Keratinocyte (primary cell): ENCODE data around the gene SAYSD1. TPM values are rescaled to one million over a fixed set of nuclear protein-coding genes. Genes with fewer than 3 reads are reported as not detected.

ENCODE experiments used
- DNase-seq: peaks from one replicate; pipeline ENCODE4 v3.0.0-alpha.2; 2011; ENCODE audit warnings: low read depth, missing footprints, low spot score
- FAIRE-seq: peaks from 2 replicates; lab custom pipeline; 2011; peaks lifted over from hg19 to GRCh38; lab: Jason Lieb, UNC
- H2AFZ ChIP-seq: 2 replicates; pipeline ENCODE4 v1.6.0; 2012; ENCODE audit warnings: low read length, control low read depth, inconsistent platforms; ENCODE audit not compliant: control insufficient read depth
- H3K27ac ChIP-seq: 2 replicates; pipeline ENCODE4 v1.5.1; 2011; ENCODE audit warnings: low read length; ENCODE audit not compliant: control insufficient read depth, insufficient read depth
- H3K27me3 ChIP-seq: 3 replicates; pipeline ENCODE4 v1.6.0; 2011; ENCODE audit warnings: low read length; ENCODE audit not compliant: control insufficient read depth, insufficient read depth; ENCODE audit errors: extremely low read depth
- H3K36me3 ChIP-seq, 2 experiments: 2 replicates in 1 of 2; 3 replicates in 1 of 2; pipeline ENCODE4 v1.5.1; 2011; ENCODE audit warnings: low read length in 2 of 2, mild to moderate bottlenecking in 1 of 2; ENCODE audit not compliant: control insufficient read depth in 2 of 2, insufficient read depth in 2 of 2; ENCODE audit errors: extremely low read depth in 1 of 2
- H3K4me1 ChIP-seq: 3 replicates; pipeline ENCODE4 v1.5.1; 2011; ENCODE audit warnings: low read length; ENCODE audit not compliant: control insufficient read depth, insufficient read depth; ENCODE audit errors: extremely low read depth
- H3K4me2 ChIP-seq: 3 replicates; pipeline ENCODE4 v1.6.0; 2011; ENCODE audit warnings: low read depth, low read length; ENCODE audit not compliant: control insufficient read depth, insufficient read depth; ENCODE audit errors: extremely low read depth
- H3K4me3 ChIP-seq, 3 experiments: fragments of 200-600 bp in 1 of 3; sonication (generic) in 1 of 3; 2 replicates in 2 of 3; 3 replicates in 1 of 3; pipeline ENCODE4 v1.5.1; 2011 to 2016; ENCODE audit warnings: low read length in 3 of 3, mild to moderate bottlenecking in 3 of 3, control low read depth in 2 of 3, inconsistent platforms in 1 of 3, low read depth in 1 of 3, mixed read lengths in 1 of 3, mixed run types in 1 of 3, moderate library complexity in 1 of 3; ENCODE audit not compliant: control insufficient read depth in 2 of 3, insufficient read depth in 2 of 3; ENCODE audit errors: extremely low read depth in 1 of 3
- H3K79me2 ChIP-seq: 2 replicates; pipeline ENCODE4 v1.6.0; 2012; ENCODE audit warnings: low read length; ENCODE audit not compliant: control insufficient read depth, insufficient read depth
- H3K9ac ChIP-seq: 3 replicates; pipeline ENCODE4 v1.6.0; 2011; ENCODE audit warnings: low read length; ENCODE audit not compliant: control insufficient read depth, insufficient read depth; ENCODE audit errors: extremely low read depth
- H3K9me1 ChIP-seq: 3 replicates; pipeline ENCODE4 v1.6.0; 2011; ENCODE audit warnings: low read length; ENCODE audit not compliant: control insufficient read depth, insufficient read depth; ENCODE audit errors: extremely low read depth
- H3K9me3 ChIP-seq: 2 replicates; pipeline ENCODE4 v1.5.1; 2012; ENCODE audit warnings: low read depth, low read length; ENCODE audit not compliant: control insufficient read depth
- H4K20me1 ChIP-seq: 3 replicates; pipeline ENCODE4 v1.6.0; 2011; ENCODE audit warnings: low read length; ENCODE audit not compliant: control insufficient read depth, insufficient read depth; ENCODE audit errors: extremely low read depth
- EZH2 ChIP-seq: IDR thresholded peaks from one replicate; pipeline ENCODE4 v1.6.1; 2012; ENCODE audit warnings: inconsistent platforms, mild to moderate bottlenecking, low read length, moderate library complexity
- dilution Hi-C: fragments of 300-500 bp; cut with MboI; formaldehyde crosslinking; loops from one replicate; pipeline ENCODE4 v1.7.0; 2020; ENCODE audit warnings: low sequenced_read_pairs; ENCODE audit not compliant: extremely low pct_ligation_motif_present
- polyA plus RNA-seq, 5 experiments: library from polyadenylated mRNA; depleted of rRNA in 3 of 5; stranded (reverse) in 3 of 5; stranded (forward) in 1 of 5; unstranded in 1 of 5; fragments of >200 nt; gene quantifications; 1 replicate in 1 of 5; 2 replicates in 3 of 5; 3 replicates in 1 of 5; pipeline versions ENCODE4 v1.2.1 to v1.2.3, GENCODE V29; 2011 to 2012; ENCODE audit warnings: missing spikeins in 2 of 5, low read depth in 1 of 5, low replicate concordance in 1 of 5
- TF ChIP-seq, protein P1 (sequence below), 3 experiments: IDR thresholded peaks in 1 of 3; conservative IDR thresholded peaks in 1 of 3; optimal IDR thresholded peaks in 1 of 3; 2 replicates in 2 of 3; 3 replicates in 1 of 3; pipeline versions ENCODE3 to v1.5.1; 2011; ENCODE audit warnings: low read length in 3 of 3, mild to moderate bottlenecking in 3 of 3, moderate library complexity in 2 of 3, control low read depth in 1 of 3, inconsistent platforms in 1 of 3; ENCODE audit not compliant: insufficient read depth in 2 of 3; ENCODE audit errors: extremely low read depth in 1 of 3

SAYSD1 gene
- polyA plus RNA-seq, 1 donor (not counting 4 experiments of a cell fraction or from before 2014, with no cell fraction given): 8.4 TPM

GRCh38 chr6:39056681-39057080 is 58.3 kb downstream of the SAYSD1 start:
- dilution Hi-C loops: no loop called here
- Histone ChIP-seq H3K4me3 (no peak overlapping the region), H3K4me1 (peaks cover 4% of the 10 kb centered on the region), H3K36me3 (no peaks in the 10 kb centered on the region), H3K27ac (no peak overlapping the region), H4K20me1 (no peaks in the 10 kb centered on the region), H3K9me3 (no peaks in the 10 kb centered on the region), H3K4me2 (no peak overlapping the region), H2AFZ (no peak overlapping the region), H3K9ac (no peak overlapping the region), H3K27me3 (peaks cover 33% of the 10 kb centered on the region), H3K9me1 (no peaks in the 10 kb centered on the region), H3K79me2 (no peaks in the 10 kb centered on the region)
- DNase-seq: no peak
- FAIRE-seq: no peak
- TF ChIP-seq, protein P1, sequence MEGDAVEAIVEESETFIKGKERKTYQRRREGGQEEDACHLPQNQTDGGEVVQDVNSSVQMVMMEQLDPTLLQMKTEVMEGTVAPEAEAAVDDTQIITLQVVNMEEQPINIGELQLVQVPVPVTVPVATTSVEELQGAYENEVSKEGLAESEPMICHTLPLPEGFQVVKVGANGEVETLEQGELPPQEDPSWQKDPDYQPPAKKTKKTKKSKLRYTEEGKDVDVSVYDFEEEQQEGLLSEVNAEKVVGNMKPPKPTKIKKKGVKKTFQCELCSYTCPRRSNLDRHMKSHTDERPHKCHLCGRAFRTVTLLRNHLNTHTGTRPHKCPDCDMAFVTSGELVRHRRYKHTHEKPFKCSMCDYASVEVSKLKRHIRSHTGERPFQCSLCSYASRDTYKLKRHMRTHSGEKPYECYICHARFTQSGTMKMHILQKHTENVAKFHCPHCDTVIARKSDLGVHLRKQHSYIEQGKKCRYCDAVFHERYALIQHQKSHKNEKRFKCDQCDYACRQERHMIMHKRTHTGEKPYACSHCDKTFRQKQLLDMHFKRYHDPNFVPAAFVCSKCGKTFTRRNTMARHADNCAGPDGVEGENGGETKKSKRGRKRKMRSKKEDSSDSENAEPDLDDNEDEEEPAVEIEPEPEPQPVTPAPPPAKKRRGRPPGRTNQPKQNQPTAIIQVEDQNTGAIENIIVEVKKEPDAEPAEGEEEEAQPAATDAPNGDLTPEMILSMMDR (optimal IDR thresholded peaks at IDR 0.05 in 1 of 3, IDR thresholded peaks at IDR 0.05 in 1 of 3, conservative IDR thresholded peaks at IDR 0.05 in 1 of 3; ENCODE audit: extremely low read depth in 1 of 3, insufficient read depth in 2 of 3, low read length in 3 of 3): no peak
- no peak for TF ChIP-seq EZH2

GRCh38 chr6:39056191-39056590 is 58.8 kb downstream of the SAYSD1 start:
- H3K9me3 ChIP-seq: no peaks in the 10 kb centered on the region
- H3K27ac ChIP-seq: no peak overlapping the region
- TF ChIP-seq, protein P1 (optimal IDR thresholded peaks at IDR 0.05 in 1 of 3, IDR thresholded peaks at IDR 0.05 in 1 of 3, conservative IDR thresholded peaks at IDR 0.05 in 1 of 3; ENCODE audit: extremely low read depth in 1 of 3, insufficient read depth in 2 of 3, low read length in 3 of 3): no peak
- TF ChIP-seq EZH2: no peak
- H3K4me1 ChIP-seq: peaks cover 9% of the 10 kb centered on the region
- H2AFZ ChIP-seq: no peak overlapping the region
- no peaks in the 10 kb centered on the region for H3K9me1 ChIP-seq
- no peak overlapping the region for H3K9ac ChIP-seq
- dilution Hi-C loops: no loop called here
- H3K4me2 ChIP-seq: no peak overlapping the region
- peaks cover 28% of the 10 kb centered on the region for H3K27me3 ChIP-seq
- FAIRE-seq: no peak
- H3K36me3 ChIP-seq: no peaks in the 10 kb centered on the region
- no peaks in the 10 kb centered on the region for H3K79me2 ChIP-seq
- H4K20me1 ChIP-seq: no peaks in the 10 kb centered on the region
- no peak for DNase-seq
- H3K4me3 ChIP-seq: no peak overlapping the region
